GM19240 (cell line): ENCODE results near the gene ANKRD28.
"Not testable (repeated sequence)": the region's sequence is repeated elsewhere in the genome, so short reads cannot be mapped to it uniquely, and the experiment has no call there.

Experiments used
- DNase-seq: peaks from one replicate; pipeline ENCODE4 v3.0.0; 2011; ENCODE audit warnings: low spot score; ENCODE audit not compliant: insufficient read length

The ANKRD28 gene

DNA sequence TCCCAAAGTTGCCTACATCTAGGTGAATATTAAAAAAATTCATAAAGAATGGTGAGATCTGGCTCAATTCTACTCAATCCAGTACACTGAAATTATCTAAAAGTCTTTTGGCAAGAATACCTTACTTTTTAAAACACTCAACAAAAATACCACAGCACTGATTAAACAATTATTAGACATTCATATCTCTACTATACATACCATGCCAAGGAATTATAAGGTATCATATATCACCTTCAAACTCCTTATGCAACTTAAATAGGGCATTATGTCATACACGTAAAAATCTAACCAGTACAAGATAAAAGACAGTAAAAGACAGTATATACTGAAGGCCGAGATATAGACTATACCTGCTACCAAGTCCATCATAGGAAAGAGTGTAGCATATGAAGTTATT lies 6.1 kb upstream of the ANKRD28 start:
- DNase-seq = no peak

DNA sequence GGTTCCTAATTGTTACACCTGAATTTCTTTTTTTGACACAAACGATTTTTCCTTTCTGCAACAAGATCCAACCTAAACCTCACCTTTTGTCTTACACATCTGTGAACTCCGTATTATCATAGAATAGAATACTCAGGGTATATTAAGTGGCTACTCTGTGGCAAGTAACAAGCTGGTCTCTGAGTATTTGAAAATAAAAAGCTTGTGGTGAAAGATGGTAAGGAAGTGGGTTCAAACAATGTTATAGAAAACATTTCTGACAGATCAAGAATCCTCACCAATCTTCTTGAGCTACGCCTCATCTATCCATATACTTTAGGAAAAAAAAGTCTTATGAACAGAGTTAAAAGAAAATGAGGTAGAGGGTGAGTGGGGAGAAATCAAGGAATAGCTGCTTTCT lies 3.5 kb upstream of the ANKRD28 start:
- DNase-seq = no peak

DNA sequence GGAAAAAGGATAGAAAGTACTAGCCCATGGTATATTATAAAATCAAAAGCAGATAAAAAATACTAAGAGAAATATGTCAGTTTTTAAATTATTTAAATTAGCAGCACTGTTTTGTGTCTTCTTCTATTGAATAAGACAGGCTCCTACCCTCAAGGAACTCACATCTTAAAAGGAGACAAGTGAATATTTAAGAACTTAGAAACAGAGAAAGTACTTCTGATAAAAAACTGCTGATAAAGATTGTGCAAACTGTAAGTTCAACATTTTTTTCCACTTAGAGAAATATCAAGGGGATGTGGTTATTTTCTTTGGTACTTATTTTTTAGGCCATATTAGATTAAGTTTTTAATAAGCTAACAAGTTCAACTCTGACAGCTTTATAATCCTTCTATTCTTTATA lies 3.0 kb upstream of the ANKRD28 start:
- DNase-seq = no peak

DNA sequence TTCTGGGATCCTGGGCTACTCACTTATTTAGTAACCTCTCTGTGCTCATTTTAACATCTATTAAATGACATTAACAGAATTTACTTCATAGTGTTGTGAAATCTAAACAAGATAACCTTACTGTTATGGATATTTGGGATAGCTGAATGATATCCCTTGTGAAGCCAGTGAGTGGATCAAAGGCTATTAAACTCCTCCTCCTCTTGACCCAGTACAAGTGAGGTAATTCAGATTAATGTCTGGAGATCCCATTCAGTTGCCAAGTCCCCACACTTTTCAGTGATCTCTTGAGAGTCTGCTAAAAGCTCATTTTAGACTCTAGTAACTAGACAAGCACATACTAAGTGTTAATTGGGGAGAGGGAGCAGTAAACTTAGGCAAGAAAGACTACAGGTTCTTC lies 2.5 kb upstream of the ANKRD28 start:
- no peak for DNase-seq

DNA sequence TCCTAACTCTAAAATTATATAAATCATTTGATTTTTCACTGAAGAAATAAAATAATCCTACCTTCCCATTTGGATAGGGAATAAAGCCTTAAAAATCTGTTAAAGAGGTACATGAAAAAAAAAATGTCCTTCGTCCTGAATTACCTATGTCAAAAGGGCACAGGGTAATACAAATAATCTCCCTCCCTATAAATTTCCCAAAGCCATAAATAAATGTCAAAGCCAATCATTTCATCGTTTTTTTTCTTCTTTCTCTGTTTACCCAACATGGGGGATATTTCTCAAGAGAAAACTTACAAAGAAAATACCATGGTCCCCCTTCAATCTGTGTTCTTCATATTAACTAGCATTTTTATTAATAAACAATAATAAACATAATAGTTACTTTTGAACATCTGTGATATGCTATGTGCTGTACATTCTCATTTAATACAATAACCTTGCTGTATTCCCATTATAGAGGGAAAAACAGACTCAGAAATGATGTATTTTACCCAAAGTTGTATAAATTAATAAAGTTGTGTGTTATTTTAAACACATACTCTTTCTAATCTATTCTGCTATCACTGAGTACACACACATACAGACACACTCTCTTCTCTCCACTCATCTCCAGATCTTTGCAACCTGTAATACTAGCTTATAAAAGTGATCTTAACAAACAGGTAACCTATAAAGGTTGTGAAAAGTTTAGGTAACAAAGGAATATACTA lies 910 bp upstream of the ANKRD28 start:
- DNase-seq = no peak

DNA sequence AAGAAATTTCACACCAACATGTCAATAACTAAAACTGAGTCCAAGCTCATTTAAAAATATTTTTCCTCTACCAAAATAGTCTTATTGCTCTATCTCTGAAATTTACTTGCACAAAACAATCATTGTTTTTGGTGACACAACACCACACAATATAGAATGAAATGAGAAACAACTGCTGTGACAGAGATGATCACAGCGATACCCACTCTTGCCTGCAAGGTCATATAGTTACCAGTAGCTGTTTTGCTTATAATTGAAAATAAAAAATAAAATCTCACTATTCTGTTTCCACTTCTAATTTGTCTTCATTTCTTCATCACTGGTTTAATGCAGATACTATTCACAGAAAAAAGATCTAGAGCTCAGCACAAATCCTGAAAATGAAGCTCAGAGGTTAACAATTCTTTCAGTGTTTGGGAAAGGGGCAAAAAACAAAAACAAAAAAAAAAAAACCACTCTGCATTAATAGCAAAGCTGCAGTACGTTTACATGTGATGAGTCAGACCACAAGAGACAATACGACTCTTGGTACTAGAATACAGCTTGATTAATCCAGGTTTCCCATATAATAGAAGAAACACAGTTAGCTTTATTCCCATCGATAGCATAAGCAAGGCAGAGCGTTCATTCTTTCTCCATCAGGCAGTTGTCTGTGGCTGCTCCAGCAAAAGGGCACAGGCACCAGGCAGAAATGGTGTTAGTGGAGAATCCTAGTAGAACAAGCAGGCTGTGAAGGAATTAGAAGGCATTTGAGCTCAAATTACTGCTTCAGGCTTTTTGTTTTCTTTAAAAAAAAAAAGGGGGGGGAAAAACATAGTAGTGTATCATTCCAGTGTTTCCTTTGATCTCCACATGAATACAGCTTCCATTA lies 773 bp downstream of the ANKRD28 start:
- no peak for DNase-seq

DNA sequence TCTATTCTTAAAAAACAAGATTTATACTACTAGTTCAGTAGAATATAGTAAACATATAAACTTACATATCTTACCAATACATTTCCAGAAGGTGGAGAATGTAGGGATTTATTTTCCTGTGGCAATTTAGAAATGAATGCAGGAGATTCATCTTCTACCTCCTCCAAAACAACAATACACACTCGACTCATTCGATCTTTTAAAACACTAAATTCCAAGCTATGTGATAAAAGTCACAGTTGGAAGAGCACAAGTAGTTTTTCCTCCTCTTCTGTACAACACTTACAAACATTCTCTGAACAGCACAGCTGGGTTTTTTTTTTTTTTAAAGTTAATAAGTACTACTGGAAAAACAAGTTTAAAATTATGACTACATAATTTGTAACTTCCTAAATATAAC lies 1.4 kb downstream of the ANKRD28 start:
- no peak for DNase-seq

DNA sequence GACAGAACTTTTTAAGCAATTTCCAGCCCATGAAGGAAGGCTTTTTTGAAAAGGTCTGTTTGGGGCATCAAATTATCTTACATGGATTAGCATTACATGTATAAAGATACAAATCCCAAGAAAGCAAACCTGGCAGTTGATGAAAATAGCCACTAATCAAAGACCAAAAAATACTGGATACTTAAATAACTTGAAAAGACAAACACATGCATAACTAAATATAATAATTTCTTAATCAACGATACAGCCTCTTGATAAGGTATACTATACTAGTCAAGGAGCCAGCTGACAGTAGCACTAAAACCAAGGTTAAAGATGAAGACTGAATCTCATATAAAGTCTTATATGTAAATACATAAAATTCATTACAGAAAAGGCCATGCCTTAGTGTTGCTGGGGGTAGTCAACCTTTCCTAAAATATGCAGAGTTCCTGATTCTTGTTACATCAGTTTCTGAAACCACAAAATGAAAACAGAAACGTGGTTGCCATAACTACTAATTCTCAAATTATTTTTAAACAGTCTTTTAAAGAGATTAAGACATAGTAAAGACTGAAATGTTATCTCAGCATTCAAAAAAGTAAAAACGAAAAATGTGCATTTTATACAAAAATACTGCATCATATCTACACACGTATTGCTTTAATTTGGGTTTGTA lies 2.0 kb downstream of the ANKRD28 start:
- no peak for DNase-seq

DNA sequence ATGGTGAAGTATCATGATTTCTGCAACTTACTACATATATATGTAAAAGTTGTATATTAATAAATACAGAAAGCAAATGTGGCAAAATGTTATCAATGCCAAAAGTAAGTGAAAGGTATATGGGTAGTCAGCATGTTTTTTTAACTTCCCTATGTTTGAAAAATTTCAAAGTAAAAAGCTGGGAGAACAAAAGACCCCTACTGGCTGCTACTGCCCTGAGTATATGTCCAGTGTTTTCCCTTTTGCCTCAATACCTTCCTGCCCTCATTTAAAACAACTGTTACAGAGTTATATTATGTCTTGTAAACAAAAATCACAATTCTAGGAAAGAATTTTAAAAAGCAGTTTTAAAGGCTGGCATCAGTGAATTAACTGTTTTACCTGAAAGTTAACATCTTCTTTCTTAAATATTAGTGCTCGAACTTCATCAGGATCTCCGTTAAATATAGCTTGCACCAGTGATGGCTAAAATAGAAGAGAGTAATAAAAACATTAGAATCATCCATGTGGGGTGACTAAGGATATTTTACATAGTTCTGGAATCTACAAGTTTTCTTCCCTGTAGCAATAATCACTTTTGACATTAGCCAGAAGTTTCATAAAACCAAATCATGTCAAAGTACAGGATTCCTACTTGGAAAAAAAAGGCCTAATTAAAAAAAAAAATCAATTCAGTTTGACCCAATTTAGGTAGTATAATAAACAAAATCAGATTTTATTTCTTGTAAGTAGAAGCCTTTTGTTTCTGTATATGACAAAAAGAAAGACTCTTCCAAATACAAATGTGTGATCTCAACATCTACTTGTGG lies 2.7 kb downstream of the ANKRD28 start:
- DNase-seq = no peak

DNA sequence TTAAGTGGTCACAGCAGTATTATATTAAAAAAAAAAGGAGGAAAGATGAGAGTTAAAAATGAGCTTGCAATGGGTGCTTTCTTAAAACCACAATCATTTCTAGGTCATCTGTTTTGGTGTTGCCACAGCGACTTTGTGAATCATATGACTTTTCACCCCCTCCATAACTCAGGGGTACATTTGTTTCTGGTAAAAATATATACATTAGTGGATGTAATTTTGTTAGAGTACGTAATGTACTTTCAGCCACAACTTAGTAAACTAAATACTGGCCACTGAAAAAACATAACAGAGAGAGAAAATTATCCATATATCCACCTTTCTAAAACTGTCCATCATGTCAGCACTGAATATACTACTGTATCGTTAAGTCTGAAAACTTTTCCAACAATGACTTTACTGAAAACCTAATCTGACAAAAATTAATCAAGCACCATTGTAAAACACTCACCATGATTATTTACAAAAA lies 3.4 kb downstream of the ANKRD28 start:
- DNase-seq = no peak

DNA sequence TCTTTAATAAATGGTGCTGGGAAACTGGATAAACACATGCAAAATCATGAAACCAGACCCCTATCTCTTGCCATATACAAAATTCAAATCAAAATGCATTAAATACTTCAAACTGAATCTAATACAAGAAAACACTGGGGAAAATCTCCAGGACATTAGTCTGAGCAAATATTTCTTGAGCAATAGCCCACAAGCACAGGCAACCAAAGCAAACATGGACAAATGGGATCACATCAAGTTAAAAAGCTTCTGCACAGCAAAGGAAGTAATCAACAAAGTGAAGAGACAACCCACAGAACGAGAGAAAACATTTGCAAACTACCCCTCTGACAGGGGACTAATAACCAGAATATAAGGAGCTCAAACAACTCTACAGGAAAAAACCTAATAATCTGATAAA lies 6.3 kb downstream of the ANKRD28 start:
- no peak for DNase-seq

DNA sequence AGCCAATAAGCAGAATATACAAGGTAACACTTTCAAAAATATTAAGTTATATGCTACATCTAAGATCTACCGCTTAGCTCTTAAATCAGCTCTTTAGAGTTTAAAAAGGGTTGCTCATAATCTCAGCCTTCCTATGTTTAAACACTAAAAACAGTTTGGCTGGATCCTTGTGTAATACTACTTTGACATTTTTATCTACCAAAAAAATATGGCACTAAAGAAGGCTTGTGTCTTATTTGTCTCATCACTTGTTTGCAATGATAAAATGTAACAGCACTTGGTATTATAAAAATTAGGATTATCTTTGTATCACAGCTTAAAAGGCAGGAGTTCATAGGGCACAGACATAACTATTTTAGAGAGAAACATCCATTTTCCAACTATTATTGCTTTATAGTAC lies 9.8 kb downstream of the ANKRD28 start:
- DNase-seq = no peak

DNA sequence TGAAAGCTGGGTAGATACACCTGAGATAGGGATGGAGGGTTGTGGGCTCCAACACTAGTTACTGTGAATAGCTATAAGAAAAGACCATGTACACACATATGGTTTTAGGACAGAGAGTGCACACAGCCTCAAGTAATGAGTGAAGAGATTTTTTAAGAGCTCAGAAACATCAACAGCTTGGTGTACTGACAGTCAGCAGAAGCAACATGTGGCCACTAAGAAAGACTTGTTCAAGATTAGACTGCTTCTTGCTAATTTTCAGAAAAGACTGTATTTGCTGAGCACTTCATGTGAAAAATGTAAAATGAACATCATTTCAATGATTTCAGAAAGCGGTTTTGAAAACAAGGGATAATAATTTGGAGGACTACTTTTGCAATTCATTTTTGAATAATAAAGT lies 10.3 kb downstream of the ANKRD28 start:
- DNase-seq = no peak

DNA sequence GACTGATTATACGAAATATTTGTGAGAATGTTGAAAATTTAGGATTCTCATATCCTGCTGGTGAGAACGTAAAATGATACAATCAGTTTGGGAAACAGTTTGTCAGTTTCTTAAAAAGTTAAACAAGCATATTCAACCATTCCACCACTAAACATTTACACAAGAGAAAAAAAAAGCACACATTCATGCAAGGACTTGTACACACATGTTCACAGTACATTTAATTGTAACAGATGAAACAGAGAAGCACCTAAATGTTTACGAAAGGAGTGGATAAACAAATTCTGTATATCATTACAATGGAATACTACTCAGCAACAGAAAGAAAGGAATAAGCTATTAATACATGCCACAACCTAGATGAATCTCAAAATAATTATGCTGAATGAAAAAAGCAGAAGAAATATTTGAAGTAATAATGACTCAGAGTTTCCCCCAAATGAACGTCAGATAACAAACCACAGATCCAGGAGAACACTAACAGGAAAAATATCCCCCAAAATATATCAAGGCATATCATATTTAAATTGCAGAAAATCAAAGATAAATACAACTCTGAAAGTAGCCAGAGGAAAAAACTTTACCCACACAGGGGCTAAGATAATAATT lies 14.3 kb downstream of the ANKRD28 start:
- no peak for DNase-seq

DNA sequence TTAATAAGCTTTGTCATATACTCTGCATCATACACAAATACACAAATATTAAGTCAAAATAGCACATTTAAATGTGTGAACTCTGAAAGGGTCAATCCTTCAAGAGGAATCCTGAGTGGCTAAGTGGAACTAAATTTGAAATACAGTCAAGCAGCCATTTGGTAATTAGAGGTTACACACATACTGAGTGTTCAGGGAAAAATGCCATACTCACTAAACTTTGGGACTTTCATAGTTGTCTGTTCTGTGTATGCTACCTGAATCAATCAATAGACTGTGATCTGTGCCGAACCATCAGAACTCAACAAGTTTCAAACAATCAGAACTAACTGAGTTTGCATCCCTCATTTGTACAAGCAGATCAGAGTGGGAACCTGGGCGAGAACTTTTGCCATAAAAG lies 15.3 kb downstream of the ANKRD28 start:
- no peak for DNase-seq

DNA sequence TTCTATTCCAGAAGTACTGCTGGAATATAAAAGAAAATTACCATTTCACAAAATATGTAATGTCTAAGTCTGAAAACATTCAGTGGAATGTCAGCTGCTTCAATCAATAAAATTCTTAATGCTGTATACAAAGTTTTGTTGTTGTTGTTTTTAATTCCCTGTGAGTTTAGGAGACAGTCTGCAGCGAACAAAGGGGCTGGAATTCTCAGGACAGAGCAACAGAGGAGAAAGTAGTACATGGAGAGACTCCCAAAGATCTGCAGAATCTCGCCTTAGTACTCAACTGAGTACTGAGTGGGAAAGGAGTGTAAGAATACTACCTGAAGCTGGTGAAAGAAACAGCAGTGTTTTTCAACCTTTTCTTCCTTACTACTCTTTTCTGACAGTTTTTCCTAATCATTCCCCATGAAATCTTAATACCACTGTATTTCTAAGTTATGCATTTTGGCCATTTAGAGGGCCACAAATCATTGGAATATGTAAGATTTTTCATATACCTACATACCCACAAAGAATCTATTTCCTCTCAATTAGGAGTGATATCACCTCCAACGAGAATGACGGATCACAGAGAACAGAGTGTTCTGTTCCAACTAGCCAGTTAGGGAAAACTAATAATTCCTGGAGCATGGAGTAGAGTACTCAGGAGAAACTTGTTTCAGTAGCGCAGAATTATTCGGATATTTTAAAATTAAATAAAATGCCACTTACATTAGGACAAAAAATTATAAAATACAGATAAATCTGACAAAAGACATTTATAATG lies 16.0 kb downstream of the ANKRD28 start:
- DNase-seq = no peak

DNA sequence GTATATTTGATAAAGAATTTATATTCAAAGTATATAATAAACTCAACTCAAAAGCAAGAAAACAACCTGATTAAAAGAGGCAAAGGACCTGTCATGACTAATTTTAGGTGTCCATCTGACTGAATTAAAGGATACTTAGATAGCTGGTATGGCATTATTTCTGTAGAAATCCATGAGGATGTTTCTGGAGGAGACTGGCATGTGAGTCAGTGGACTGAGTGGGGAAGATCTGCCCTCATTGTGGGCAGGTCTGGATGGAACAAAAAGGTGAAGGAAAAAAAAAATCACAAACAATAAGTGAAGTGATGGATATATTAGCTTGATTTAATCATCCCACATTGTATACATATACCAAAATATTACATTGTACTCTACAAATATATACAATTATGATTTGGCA lies 16.6 kb downstream of the ANKRD28 start:
- no peak for DNase-seq

DNA sequence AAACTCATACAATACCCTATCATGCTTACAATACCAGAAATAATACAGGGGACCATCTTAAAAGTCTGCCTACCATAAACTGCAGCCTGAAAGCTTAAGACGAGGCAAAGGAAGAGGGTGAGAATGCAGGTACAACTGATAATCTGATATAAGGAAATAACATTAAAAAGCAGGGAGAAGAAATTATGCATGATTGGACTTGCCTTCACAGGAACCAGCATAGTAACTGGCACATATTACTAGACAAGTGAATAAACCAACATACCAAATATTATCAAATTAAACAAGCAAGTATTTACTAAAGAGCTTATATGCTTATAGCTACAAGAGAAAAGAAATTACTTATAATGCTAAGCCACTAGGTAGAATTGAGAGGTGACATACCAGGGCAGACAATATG lies 18.7 kb downstream of the ANKRD28 start:
- DNase-seq = no peak

DNA sequence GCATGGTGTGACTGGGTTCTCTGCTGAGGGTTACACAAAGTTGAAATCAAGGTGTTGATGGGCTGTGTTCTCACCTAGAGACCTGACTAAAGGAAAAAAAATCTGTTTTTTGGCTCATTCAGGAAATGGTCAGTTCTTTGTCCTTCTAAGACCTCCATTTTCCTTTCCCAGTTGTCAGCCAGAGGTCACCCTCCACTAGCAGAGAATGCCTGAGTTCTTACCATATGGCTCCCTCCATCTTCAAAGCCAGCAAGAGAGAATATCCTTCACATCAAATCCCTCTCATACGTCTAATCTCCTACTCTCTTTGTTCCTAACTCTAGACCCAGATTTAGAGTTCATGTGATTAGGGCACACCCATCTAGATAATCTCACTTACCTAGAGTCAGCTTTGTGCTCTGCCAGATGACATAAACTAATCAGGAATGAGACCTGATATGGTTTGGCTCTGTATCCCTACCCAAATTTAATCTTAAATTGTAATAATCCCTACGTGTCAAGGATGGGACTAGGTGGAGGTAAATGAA lies 19.4 kb downstream of the ANKRD28 start:
- DNase-seq = no peak

DNA sequence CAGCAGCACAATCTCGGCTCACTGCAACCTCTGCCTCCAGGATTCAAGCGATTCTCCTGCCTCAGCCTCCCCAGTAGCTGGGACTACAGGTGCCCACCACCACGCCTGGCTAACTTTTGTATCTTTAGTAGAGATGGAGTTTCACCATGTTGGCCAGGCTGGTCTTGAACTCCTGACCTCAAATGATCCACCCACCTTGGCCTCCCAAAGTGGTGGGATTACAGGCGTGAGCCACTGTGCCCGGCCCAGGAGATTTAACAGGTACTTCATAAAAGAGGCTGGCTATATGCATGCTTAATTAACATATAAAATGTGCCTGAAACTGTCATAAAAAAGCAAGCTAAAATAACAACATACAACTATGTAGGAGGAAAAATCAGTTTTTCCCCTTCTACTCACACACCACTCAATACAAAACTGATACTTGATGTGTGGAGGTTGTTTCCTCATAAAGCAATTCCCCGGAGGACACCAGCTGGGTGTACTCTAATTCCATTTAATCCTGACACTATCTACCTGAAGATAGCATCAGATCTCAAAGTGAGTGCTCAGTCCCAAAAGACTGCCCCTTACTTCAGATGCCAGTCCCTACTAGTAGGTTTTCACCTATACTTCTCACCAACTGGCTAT lies 22.7 kb downstream of the ANKRD28 start:
- not testable (repeated sequence) for DNase-seq
